HG02610 (cell line): ENCODE data around the gene RNF213.

Experiments
- ATAC-seq: cut with Tn5 transposase; IDR thresholded peaks from one replicate; pipeline ENCODE4 v1.9.1; 2021; ENCODE audit warnings: mild to moderate bottlenecking, moderate library complexity; ENCODE audit not compliant: unreplicated experiment

The RNF213 gene

GRCh38 chr17:80413771-80414507 lies 153.3 kb downstream of the RNF213 start:
- no peak for ATAC-seq

GRCh38 chr17:80414508-80414802 lies 153.8 kb downstream of the RNF213 start:
- ATAC-seq: no peak

- ATAC-seq: peak; percentile 94
These were observed 154.4 kb downstream of the RNF213 start, which contains the start of gene ENDOV for GRCh38 chr17:80414803-80415625. TSS of gene ENDOV (plus strand) at chr17:80415167. CDS start at chr17:80415195, 28 bp downstream.

- no peak for ATAC-seq
These were observed 155.0 kb downstream of the RNF213 start for GRCh38 chr17:80415626-80416137.

- ATAC-seq: no peak
These were observed 155.7 kb downstream of the RNF213 start for GRCh38 chr17:80416260-80416939.

- ATAC-seq: no peak
These were observed 156.3 kb downstream of the RNF213 start for GRCh38 chr17:80416940-80417293.

GRCh38 chr17:80418589-80418988 lies 157.9 kb downstream of the RNF213 start:
- ATAC-seq: no peak

- no peak for ATAC-seq
These were observed 158.6 kb downstream of the RNF213 start for GRCh38 chr17:80419255-80419654.

GRCh38 chr17:80421381-80422090 lies 160.9 kb downstream of the RNF213 start:
- no peak for ATAC-seq

GRCh38 chr17:80422276-80422675 lies 161.6 kb downstream of the RNF213 start:
- ATAC-seq: no peak

- no peak for ATAC-seq
These were observed 162.3 kb downstream of the RNF213 start for GRCh38 chr17:80422981-80423380.

- no peak for ATAC-seq
These were observed 163.0 kb downstream of the RNF213 start for GRCh38 chr17:80423536-80424225.

GRCh38 chr17:80424261-80424660 lies 163.6 kb downstream of the RNF213 start:
- no peak for ATAC-seq

GRCh38 chr17:80424878-80425765 lies 164.5 kb downstream of the RNF213 start:
- no peak for ATAC-seq

GRCh38 chr17:80425835-80426426 lies 165.3 kb downstream of the RNF213 start:
- no peak for ATAC-seq

- peak; percentile 43 for ATAC-seq
These were observed 166.1 kb downstream of the RNF213 start for GRCh38 chr17:80426671-80427326.

GRCh38 chr17:80427366-80428282 lies 167.0 kb downstream of the RNF213 start:
- no peak for ATAC-seq
